NCI-H345 treated with DMSO at 0.1 percent for 48 hours (cell line): ENCODE results near the gene SYCE1.
A peak's percentile ranks its signal among the peaks of the same experiment; 100 is the strongest.
"Not testable (repeated sequence)": the region's sequence is repeated elsewhere in the genome, so short reads cannot be mapped to it uniquely, and the experiment has no call there.

Experiments used
- DNase-seq: peaks from one replicate; lab custom pipeline; 2025; ENCODE audit not compliant: unreplicated experiment; lab: John Stamatoyannopoulos, UW

SYCE1 gene

GRCh38 chr10:133559216-133559615, 6.2 kb downstream of the SYCE1 start:
- DNase-seq = no peak

- no peak for DNase-seq
These were observed 8.0 kb downstream of the SYCE1 start for GRCh38 chr10:133557381-133557780.

GRCh38 chr10:133555521-133555920, 9.9 kb downstream of the SYCE1 start:
- DNase-seq = no peak

- DNase-seq = no peak
These were observed 10.8 kb downstream of the SYCE1 start for GRCh38 chr10:133554600-133554999.

DNA sequence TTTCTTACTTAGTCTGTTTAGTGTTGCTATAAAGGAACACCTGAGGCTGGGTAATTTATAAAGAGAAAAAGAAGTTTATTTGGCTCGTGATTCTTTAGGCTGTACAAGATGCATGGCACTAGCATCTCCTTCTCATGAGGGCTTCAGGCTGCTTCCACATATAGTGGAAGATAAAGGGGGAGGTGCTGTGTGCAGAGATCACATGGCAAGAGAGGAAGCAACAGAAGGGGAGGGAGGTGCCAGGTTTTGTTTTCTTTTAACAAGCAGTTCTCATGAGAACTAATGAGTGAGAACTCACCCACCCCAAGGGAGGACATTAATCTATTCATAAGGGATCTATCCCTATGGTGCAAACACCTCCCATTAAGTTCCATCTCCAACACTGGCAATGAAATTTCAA, 20.9 kb downstream of the SYCE1 start:
- no peak for DNase-seq

DNA sequence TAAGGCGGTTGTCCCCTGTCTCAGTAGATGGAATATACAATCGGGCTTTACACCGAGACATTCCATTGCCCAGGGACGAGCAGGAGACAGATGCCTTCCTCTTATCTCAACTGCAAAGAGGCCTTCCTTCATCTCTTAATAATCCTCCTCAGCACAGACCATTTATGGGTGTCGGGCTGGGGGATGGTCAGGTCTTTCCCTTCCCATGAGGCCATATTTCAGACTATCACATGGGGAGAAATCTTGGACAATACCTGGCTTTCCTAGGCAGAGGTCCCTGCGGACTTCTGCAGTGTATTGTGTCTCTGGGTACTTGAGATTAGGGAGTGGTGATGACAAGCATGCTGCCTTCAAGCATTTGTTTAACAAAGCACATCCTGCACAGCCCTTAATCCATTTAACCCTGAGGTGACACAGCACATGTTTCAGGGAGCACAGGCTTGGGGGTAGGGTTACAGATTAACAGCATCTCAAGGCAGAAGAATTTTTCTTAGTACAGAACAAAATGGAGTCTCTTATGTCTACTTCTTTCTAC, 23.9 kb downstream of the SYCE1 start:
- not testable (repeated sequence) for DNase-seq

DNA sequence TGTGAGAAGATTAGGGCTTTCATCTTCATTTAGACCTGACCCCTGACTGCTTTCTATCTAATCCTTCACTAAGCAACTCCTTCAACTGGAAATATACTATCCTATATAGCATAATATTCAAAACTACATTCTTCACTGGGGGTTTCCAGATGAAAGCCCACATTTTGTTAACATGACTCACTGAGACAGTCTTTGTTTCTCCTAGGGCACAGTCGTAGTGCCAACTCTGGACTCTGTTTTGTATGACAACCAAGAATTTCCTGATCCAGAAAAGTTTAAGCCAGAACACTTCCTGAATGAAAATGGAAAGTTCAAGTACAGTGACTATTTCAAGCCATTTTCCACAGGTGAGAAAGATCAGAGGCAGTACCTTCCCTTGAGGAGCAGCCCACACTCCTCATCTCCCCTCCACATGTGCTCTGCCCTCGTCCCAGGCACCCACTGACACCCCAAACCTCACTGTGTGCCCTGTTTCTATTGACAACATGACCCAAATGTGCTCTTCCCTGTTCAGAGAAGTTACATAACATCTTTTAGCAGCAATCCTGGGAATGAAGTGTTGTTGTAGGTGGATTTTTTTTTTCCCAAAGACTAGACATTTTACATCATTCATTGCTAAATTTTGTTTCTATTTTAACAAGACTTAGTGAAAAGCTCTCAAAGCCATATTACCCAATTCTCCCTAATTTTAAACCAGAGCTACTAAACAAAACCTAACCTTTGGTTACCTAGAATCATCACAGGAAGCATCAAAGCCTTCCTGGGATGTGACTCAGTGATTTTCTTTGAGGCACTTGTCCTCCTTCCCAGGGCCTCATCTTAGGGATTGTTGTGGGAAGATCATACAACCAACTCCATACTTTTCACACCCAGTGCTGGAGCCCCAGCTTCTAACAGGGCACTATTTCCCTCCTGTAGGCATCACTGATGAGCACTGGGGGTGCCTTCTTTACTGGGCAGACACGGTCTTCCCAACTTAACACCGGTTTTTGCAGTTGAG, 27.5 kb downstream of the SYCE1 start:
- DNase-seq = no peak

DNA sequence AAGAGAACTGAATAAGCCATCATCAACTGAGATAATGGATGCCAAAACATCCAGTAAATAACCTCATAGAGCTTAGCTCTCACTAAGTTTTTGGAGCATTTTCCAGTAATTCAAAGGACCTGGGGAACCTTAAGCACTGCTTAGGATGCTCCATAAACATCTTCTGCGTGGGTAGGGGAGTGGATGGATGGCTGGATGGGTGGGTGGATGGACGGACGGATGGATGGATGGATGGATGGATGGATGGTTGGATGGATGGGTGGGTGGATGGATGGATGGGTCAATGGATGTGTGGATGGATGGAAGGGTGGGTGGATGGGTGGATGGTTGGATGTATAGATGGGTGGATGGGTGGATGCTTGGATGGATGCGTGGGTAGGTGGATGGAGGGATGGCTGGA, 29.2 kb downstream of the SYCE1 start:
- DNase-seq = no peak

GRCh38 chr10:133534417-133534816, 31.0 kb downstream of the SYCE1 start:
- no peak for DNase-seq

DNA sequence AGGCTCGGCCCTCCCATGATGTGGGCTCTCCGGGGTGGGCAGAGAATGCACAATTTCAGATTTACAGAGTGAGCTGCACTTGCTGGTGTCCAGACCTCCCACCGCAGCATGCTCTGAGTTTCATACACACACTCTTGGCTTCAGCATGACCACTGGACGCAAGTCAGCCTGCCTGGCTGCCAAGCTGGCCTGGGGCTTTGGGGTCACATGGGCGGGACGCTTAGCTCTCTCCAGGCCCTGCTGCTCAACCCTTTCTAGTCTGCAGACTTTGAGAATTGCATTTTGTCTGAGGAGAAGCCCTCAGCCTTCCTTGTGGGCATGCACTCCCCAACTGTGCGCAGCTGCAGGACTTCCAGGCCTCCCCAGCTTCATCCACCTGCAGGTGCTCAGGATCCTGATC, 32.5 kb downstream of the SYCE1 start:
- DNase-seq = no peak

GRCh38 chr10:133530506-133530905, 34.9 kb downstream of the SYCE1 start:
- DNase-seq = no peak

- no peak for DNase-seq
These were observed 35.8 kb downstream of the SYCE1 start for GRCh38 chr10:133529576-133529946.

- peak; percentile 1 for DNase-seq
These were observed 36.4 kb downstream of the SYCE1 start for GRCh38 chr10:133528845-133529575.

GRCh38 chr10:133528296-133528844, 37.0 kb downstream of the SYCE1 start:
- DNase-seq = no peak

- DNase-seq = no peak
These were observed 37.6 kb downstream of the SYCE1 start for GRCh38 chr10:133527771-133528271.

DNA sequence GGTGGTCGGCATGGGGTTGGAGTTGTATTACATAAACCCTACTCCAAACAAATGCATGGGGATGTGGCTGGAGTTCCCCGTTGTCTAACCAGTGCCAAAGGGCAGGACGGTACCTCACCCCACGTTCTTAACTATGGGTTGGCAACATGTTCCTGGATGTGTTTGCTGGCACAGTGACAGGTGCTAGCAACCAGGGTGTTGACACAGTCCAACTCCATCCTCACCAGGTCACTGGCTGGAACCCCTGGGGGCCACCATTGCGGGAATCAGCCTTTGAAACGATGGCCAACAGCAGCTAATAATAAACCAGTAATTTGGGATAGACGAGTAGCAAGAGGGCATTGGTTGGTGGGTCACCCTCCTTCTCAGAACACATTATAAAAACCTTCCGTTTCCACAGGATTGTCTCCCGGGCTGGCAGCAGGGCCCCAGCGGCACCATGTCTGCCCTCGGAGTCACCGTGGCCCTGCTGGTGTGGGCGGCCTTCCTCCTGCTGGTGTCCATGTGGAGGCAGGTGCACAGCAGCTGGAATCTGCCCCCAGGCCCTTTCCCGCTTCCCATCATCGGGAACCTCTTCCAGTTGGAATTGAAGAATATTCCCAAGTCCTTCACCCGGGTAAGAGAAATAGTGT, 38.3 kb downstream of the SYCE1 start, which contains the start of gene CYP2E1:
CYP2E1 (plus strand) TSS at position 407 of the 632 bp plus-strand sequence; CDS start at position 440, 33 bp downstream.
- DNase-seq = no peak

- DNase-seq = no peak
These were observed 39.9 kb downstream of the SYCE1 start for GRCh38 chr10:133525444-133525843.

DNA sequence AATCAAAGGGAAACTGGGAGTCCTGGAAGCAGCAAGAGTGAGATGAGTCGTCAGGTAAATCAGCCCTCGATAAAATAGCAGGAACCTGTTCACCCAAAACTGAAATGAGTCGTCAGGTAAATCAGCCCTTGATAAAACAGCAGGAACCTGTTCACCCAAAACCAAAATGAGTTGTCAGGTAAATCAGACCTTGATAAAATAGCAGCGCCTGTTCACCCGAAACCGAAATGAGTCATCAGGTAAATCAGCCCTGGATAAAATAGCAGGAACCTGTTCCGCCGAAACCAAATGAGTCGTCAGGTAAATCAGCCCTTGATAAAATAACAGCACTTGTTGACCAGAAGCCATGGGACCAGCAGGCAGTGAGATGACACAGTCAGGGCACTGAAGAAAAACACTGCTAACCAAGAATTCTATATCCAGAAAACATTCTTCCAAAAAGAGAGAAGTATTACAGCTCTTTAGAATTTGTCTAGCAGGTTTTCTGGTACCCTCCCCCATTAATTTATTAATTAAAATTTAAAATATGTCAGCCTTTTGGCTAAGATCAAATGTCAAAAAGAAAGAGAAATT, 41.7 kb downstream of the SYCE1 start:
- DNase-seq = no peak

DNA sequence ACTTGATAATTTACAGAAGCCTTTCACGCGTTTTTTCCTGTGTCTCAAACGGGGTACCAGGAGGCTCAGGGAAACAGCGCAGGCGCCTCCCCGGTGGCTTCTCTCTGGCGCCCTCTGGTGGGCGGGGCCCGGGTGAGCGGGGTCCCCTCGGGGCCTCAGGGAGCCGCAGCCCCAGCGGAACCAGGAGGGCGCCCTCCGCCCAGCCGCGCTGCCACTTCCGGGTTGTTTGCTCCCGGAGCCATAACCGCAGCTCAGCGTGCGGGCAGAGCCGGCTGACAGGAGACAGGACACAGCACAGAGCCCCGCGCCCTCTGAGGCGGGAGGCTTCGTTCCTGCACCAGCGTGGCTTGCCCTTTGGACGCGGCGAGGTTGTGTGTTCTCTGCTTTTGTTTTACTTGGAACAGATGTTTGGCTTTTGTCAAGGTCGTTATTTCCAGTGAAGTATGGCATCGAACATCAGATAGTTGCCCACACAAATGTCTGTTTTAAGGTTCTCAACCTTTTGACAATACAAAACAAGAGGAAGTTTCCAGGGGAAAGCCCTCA, 45.1 kb downstream of the SYCE1 start:
- DNase-seq = peak; percentile 59

GRCh38 chr10:133518517-133518916, 46.9 kb downstream of the SYCE1 start:
- not testable (repeated sequence) for DNase-seq
